Jurkat, Clone E6-1 (cell line): Measurements from ENCODE around the gene CLCN2.

Experiments used
- DNase-seq: peaks from one replicate; pipeline ENCODE4 v3.0.0-alpha.2; 2011; ENCODE audit warnings: low read depth, low spot score
- H3K4me3 ChIP-seq: 2 replicates; pipeline ENCODE4 v1.5.1; 2011; ENCODE audit warnings: mild to moderate bottlenecking, low read length, control low read depth, moderate library complexity

The CLCN2 gene

GRCh38 chr3:184381261-184382224 lies 20.1 kb upstream of the CLCN2 start:
- DNase-seq, result no peak
- H3K4me3 ChIP-seq, result no peak overlapping the region

GRCh38 chr3:184380627-184381260 lies 19.3 kb upstream of the CLCN2 start:
- DNase-seq, result no peak
- no peak overlapping the region for H3K4me3 ChIP-seq

DNA sequence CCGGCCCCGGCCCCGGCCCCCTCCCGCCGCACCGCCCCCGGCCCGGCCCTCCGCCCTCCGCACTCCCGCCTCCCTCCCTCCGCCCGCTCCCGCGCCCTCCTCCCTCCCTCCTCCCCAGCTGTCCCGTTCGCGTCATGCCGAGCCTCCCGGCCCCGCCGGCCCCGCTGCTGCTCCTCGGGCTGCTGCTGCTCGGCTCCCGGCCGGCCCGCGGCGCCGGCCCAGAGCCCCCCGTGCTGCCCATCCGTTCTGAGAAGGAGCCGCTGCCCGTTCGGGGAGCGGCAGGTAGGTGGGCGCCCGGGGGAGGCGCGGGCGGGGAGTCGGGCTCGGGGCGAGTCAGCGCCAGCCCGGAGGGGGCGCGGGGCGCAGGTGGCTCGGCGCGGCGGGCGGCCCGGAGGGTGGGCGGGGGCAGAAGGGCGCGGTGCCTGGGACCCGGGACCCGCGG lies 18.8 kb upstream of the CLCN2 start:
- no peak overlapping the region for H3K4me3 ChIP-seq

GRCh38 chr3:184379358-184380184 lies 18.2 kb upstream of the CLCN2 start, which contains the start of gene CHRD:
TSS of gene CHRD (plus strand) at chr3:184380054. CDS start at chr3:184380319, 265 bp downstream.
- H3K4me3 ChIP-seq, result no peak within 1 kb of the TSS

More for the DNA sequence above, 18.8 kb upstream of the CLCN2 start:
- DNase-seq, result no peak

GRCh38 chr3:184378651-184379357 lies 17.4 kb upstream of the CLCN2 start:
- DNase-seq, result no peak
- H3K4me3 ChIP-seq, result no peak overlapping the region

More at GRCh38 chr3:184379358-184380184, 18.2 kb upstream of the CLCN2 start, which contains the start of gene CHRD:
- DNase-seq, result no peak

- no peak within 1 kb of the TSS for H3K4me3 ChIP-seq
- no peak for DNase-seq
Measured at GRCh38 chr3:184377882-184378445, 16.6 kb upstream of the CLCN2 start, which contains the start of gene THPO. TSS of gene THPO (minus strand) at chr3:184378207. CDS start at chr3:184376259, 1,948 bp downstream.

GRCh38 chr3:184377374-184377773 lies 16.0 kb upstream of the CLCN2 start:
- DNase-seq, result no peak
- no peak overlapping the region for H3K4me3 ChIP-seq

- DNase-seq, result no peak
- no peak overlapping the region for H3K4me3 ChIP-seq
Measured at GRCh38 chr3:184375747-184376461, 14.5 kb upstream of the CLCN2 start.

DNA sequence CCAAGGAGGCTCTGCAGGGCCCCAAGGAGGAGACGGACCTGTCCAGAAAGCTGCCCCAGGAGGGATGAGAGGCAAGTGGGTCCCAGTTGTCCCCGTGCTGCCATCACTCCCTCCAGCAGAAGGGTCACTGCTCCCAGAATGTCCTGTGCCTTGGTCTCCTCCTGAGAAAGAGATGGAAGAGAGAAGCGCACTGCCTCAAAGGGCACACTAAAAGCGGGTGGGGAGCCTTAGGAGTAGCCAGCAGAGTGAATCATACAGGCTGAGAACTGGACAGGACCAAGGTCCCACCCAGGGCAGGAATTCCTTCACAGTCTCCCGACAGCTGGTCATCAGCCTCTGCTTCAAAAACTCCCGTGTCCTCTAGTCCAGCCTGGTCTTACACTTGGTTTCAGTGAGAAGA lies 12.0 kb upstream of the CLCN2 start:
- no peak overlapping the region for H3K4me3 ChIP-seq
- no peak for DNase-seq

- DNase-seq, result no peak
- H3K4me3 ChIP-seq, result no peak overlapping the region
Measured at GRCh38 chr3:184372911-184373310, 11.5 kb upstream of the CLCN2 start.

DNA sequence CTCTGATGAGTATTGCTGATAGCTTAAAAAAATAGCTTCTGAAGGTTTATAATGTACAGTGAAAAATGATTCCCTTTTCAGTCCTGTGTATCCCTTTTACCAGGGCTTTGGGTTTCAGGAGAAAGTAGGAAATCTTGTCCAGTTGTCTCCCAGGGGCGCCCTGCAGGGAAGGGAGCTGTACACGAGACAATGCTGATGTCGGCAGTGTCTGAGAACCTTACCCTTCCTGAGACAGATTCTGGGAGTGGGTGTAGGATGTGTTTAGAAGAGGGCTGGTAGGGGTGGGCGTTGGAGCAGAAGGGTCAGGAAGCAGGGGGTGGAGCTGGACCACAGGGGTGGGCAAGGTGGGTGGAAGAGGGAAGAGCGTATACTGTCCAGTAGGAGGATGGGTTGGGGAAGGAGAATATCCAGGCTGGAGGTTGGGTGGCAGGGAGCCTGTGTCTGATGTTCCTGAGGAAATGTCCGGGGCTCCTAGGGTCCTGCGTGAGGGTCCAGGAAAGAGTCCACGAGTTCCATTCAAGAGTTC lies 11.0 kb upstream of the CLCN2 start:
- no peak overlapping the region for H3K4me3 ChIP-seq
- no peak for DNase-seq

DNA sequence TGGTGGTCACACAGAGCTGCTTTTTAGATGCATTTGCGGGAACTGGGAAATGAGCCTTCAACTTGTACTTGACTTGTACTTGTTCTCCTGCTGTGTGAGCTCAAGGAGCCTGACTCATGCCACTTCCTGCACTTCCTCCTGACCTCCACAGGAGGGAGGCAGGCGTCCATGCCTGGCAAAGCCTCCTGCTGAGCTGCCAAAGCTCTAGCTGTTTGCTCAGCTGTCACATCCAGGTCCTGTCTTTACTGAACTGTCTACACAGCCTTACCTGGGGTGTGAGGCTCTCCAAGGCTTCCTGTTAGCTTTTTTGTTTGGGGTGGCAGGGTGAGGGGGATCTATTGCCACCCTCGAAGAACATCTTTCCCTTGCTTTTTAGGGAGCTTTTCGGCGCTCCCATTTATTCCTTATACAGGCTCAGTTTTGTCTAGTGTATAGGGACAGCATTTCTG lies 10.2 kb upstream of the CLCN2 start:
- no peak overlapping the region for H3K4me3 ChIP-seq
- peak; percentile 77 for DNase-seq

DNA sequence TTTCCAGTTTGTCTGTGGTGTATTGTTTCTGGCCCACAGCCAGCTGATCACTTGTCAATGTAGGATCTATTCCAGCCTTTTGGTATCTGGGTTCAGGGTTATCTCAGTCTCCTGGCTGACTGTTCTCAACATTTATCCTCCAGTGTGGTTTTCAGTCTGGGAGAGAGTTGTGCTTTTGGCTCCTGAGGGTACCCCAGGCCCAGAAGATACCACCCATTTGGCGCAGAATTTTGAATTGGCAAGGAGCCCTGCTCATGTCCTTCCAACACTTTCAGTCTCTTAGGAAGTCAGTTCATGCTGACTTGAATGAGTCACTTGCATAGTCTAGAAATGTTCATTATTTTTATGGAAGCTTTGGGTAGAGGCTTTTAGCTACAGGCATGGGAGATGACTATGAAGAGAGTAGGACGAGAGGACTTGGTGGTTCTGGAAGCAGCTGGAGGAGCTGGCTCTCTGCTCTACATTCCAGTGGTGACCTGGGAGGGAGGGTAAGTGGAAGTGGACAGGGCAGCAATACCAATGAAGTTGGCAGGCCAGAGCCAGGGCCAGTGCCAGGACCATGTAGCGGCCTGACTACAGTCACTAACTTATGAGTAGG lies 7.3 kb upstream of the CLCN2 start:
- no peak for DNase-seq
- no peak overlapping the region for H3K4me3 ChIP-seq

GRCh38 chr3:184368116-184368515 lies 6.7 kb upstream of the CLCN2 start:
- H3K4me3 ChIP-seq, result no peak overlapping the region
- DNase-seq, result no peak

DNA sequence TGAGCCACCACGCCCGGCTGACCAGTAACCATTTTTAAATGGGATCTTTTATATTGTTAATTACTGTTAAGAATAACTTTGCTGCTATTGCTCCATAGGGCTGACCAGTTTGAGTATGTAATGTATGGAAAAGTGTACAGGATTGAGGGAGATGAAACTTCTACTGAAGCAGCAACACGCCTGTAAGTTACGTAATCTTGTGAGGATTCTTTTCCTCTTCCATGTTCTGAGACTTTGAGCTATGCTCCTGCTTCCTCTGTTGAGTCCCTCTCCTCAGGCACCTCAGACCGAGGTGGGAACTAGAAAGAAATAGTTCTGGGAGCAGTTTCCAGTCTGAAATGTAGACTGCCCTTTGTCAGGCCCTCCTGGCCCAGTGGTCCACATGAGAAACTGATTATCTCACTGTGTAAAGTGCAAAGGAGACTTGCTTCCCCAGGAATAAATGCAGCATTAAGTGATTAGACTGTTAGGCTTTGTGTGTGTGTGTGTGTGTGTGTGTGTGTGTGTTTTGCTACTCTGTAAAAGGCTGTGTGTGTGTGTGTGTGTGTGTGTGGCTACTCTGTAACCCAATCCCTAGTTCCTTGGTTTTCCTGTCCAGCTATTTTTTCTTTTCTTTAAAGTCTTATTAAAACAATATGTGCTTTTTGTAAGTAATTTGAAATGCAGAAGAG lies 5.3 kb upstream of the CLCN2 start:
- DNase-seq, result no peak
- no peak overlapping the region for H3K4me3 ChIP-seq

- peak overlapping the region; percentile 95 for H3K4me3 ChIP-seq
- peak; percentile 97 for DNase-seq
Measured at GRCh38 chr3:184362668-184363546, 1.5 kb upstream of the CLCN2 start.
